GM03348 (cell line): Measurements from ENCODE around the gene ARID3B.
"Not testable (repeated sequence)": the region's sequence is repeated elsewhere in the genome, so short reads cannot be mapped to it uniquely, and the experiment has no call there.

Experiments used
- DNase-seq: peaks from one replicate; pipeline ENCODE4 v3.0.0; 2012; ENCODE audit warnings: low spot score

The ARID3B gene

GRCh38 chr15:74620636-74621545 is 79.9 kb downstream of the ARID3B start:
- DNase-seq, result peak; percentile 88

GRCh38 chr15:74621546-74621920 is 80.5 kb downstream of the ARID3B start:
- no peak for DNase-seq

- no peak for DNase-seq
These were observed 80.9 kb downstream of the ARID3B start for GRCh38 chr15:74621936-74622335.

GRCh38 chr15:74622758-74623157 is 81.7 kb downstream of the ARID3B start:
- no peak for DNase-seq

GRCh38 chr15:74624020-74624602 is 83.1 kb downstream of the ARID3B start:
- DNase-seq, result no peak

GRCh38 chr15:74625693-74626092 is 84.7 kb downstream of the ARID3B start:
- no peak for DNase-seq

- no peak for DNase-seq
These were observed 85.3 kb downstream of the ARID3B start for GRCh38 chr15:74626336-74626735.

GRCh38 chr15:74626752-74627692 is 86.0 kb downstream of the ARID3B start:
- DNase-seq, result no peak

GRCh38 chr15:74627766-74628165 is 86.7 kb downstream of the ARID3B start:
- no peak for DNase-seq

- no peak for DNase-seq
These were observed 87.2 kb downstream of the ARID3B start for GRCh38 chr15:74628199-74628598.

GRCh38 chr15:74628949-74629348 is 87.9 kb downstream of the ARID3B start:
- no peak for DNase-seq

- DNase-seq, result not testable (repeated sequence)
These were observed 88.7 kb downstream of the ARID3B start for GRCh38 chr15:74629696-74630095.

GRCh38 chr15:74630284-74631086 is 89.5 kb downstream of the ARID3B start:
- no peak for DNase-seq

GRCh38 chr15:74631087-74631385 is 90.0 kb downstream of the ARID3B start:
- DNase-seq, result no peak

- DNase-seq, result no peak
These were observed 90.4 kb downstream of the ARID3B start for GRCh38 chr15:74631408-74631807.

GRCh38 chr15:74631935-74632560 is 91.0 kb downstream of the ARID3B start:
- DNase-seq, result peak; percentile 84

- DNase-seq, result no peak
These were observed 91.6 kb downstream of the ARID3B start for GRCh38 chr15:74632601-74633000.

GRCh38 chr15:74633781-74634180 is 92.8 kb downstream of the ARID3B start:
- no peak for DNase-seq

- DNase-seq, result peak; percentile 78
These were observed 94.2 kb downstream of the ARID3B start for GRCh38 chr15:74635228-74635627.

- no peak for DNase-seq
These were observed 96.0 kb downstream of the ARID3B start for GRCh38 chr15:74636984-74637383.

- no peak for DNase-seq
These were observed 100.1 kb downstream of the ARID3B start for GRCh38 chr15:74641151-74641550.
